ENCODE measurements around the gene CSNK2A2.

- TF ChIP-seq CTCF (IDR thresholded peaks at IDR 0.05 in 2 of 3, conservative IDR thresholded peaks at IDR 0.05 in 1 of 3; ENCODE audit: control insufficient read depth in 2 of 3, extremely low read depth in 1 of 3, insufficient read depth in 1 of 3, low read depth in 3 of 3, low read length in 3 of 3) (no peak), HCFC1 (IDR thresholded peaks at IDR 0.05; ENCODE audit: low read length) (no peak), SIX5 (IDR thresholded peaks at IDR 0.05; ENCODE audit: low read depth, low read length, severe bottlenecking) (no peak), MAX (IDR thresholded peaks at IDR 0.05; ENCODE audit: low read depth, low read length) (no peak), USF2 (IDR thresholded peaks at IDR 0.05; ENCODE audit: borderline replicate concordance, low read depth, low read length) (no peak), RFX5 (IDR thresholded peaks at IDR 0.05; ENCODE audit: low read depth, low read length) (no peak), TCF3 (IDR thresholded peaks at IDR 0.05; ENCODE audit: borderline replicate concordance, insufficient read depth, low read depth, low read length) (no peak), ZNF274 (IDR thresholded peaks at IDR 0.05; ENCODE audit: insufficient read depth, insufficient read length) (no peak), PAX5 (IDR thresholded peaks at IDR 0.05; ENCODE audit: borderline replicate concordance, low read depth, low read length) (no peak), EZH2 (IDR thresholded peaks at IDR 0.05; ENCODE audit: borderline replicate concordance, control insufficient read depth, low read depth, low read length) (no peak), POLR2A (IDR thresholded peaks at IDR 0.05; ENCODE audit: low read depth, low read length) (no peak), ESRRA (IDR thresholded peaks at IDR 0.05; ENCODE audit: low read length) (no peak), CREB1 (IDR thresholded peaks at IDR 0.05; ENCODE audit: low read depth) (no peak)
- TF ChIP-seq, protein P1, sequence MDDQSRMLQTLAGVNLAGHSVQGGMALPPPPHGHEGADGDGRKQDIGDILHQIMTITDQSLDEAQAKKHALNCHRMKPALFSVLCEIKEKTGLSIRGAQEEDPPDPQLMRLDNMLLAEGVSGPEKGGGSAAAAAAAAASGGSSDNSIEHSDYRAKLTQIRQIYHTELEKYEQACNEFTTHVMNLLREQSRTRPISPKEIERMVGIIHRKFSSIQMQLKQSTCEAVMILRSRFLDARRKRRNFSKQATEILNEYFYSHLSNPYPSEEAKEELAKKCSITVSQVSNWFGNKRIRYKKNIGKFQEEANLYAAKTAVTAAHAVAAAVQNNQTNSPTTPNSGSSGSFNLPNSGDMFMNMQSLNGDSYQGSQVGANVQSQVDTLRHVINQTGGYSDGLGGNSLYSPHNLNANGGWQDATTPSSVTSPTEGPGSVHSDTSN (IDR thresholded peaks at IDR 0.05; ENCODE audit: insufficient replicate concordance, low read depth, low read length): no peak
These were observed 37.8 kb upstream of the CSNK2A2 start for GRCh38 chr16:58235663-58236062.

Measured in GM12878 (cell line).